PC-3 (cell line): Measurements from ENCODE around the gene TRAF3IP3. TPM values are rescaled to one million over a fixed set of nuclear protein-coding genes. Genes with fewer than 3 reads are reported as not detected.

Experiments
- ATAC-seq: fragments of 200-7000 bp; cut with Tn5 transposase; 2 replicates; pipeline ENCODE4 v1.9.1; 2020; ENCODE audit warnings: mild to moderate bottlenecking, moderate library complexity
- BruUV-seq: library from RNA; stranded (reverse); fragments of 400-500 nt; replicated peaks from 2 replicates; lab custom pipeline; 2021; lab: Mats Ljungman, UMichigan
- CTCF ChIA-PET: fragments of 300-600 bp; sonication (Branson Sonifier 250); formaldehyde crosslinking; loops from one replicate; lab custom pipeline; 2022; ENCODE audit warnings: antibody characterized with exemption; lab: Charles Lee
- POLR2A ChIA-PET: fragments of 300-600 bp; sonication (Branson Sonifier 250); formaldehyde crosslinking; loops from one replicate; lab custom pipeline; 2022; ENCODE audit warnings: antibody characterized with exemption; ENCODE audit not compliant: unreplicated experiment; lab: Charles Lee
- DNase-seq: peaks from one replicate; pipeline ENCODE4 v3.0.0-alpha.2; 2015
- H2AFZ ChIP-seq: fragments of 300-600 bp; sonication (generic); 2 replicates; pipeline ENCODE4 v1.6.0; 2016; ENCODE audit warnings: antibody characterized with exemption, low read length
- H3F3A ChIP-seq: fragments of 300-600 bp; sonication (generic); one replicate; pipeline ENCODE4 v1.6.0; 2017; ENCODE audit warnings: antibody characterized with exemption, low read length, control low read depth, mild to moderate bottlenecking; ENCODE audit not compliant: unreplicated experiment
- H3K27ac ChIP-seq: fragments of 300-600 bp; sonication (generic); 2 replicates; pipeline ENCODE4 v1.5.1; 2016; ENCODE audit warnings: mild to moderate bottlenecking, low read length
- H3K27me3 ChIP-seq: fragments of 300-600 bp; sonication (generic); 2 replicates; pipeline ENCODE4 v1.6.1; 2016; ENCODE audit warnings: low read length, mixed read lengths
- H3K36me3 ChIP-seq: fragments of 300-600 bp; sonication (generic); 2 replicates; pipeline ENCODE4 v1.6.1; 2016; ENCODE audit warnings: low read depth, mixed run types, low read length, mixed read lengths
- H3K4me1 ChIP-seq: fragments of 300-600 bp; sonication (generic); 2 replicates; pipeline ENCODE4 v1.5.1; 2016; ENCODE audit warnings: low read length; ENCODE audit not compliant: insufficient read depth
- H3K4me2 ChIP-seq: fragments of 300-600 bp; sonication (generic); 2 replicates; pipeline ENCODE4 v1.6.0; 2016; ENCODE audit warnings: low read length
- H3K4me3 ChIP-seq: fragments of 300-600 bp; sonication (generic); 2 replicates; pipeline ENCODE4 v1.5.1; 2016; ENCODE audit warnings: mild to moderate bottlenecking, low read length, mixed read lengths
- H3K79me2 ChIP-seq: fragments of 300-600 bp; sonication (generic); 2 replicates; pipeline ENCODE4 v1.6.1; 2017; ENCODE audit warnings: low read length, mixed read lengths
- H3K9ac ChIP-seq: fragments of 300-600 bp; sonication (generic); 2 replicates; pipeline ENCODE4 v1.6.0; 2016; ENCODE audit warnings: mild to moderate bottlenecking, low read length
- H3K9me2 ChIP-seq: fragments of 300-600 bp; sonication (generic); replicated peaks from 2 replicates; pipeline ENCODE4 v1.6.1; 2016; ENCODE audit warnings: mixed run types, low read length, mixed read lengths
- H3K9me3 ChIP-seq: fragments of 300-600 bp; sonication (generic); 2 replicates; pipeline ENCODE4 v1.6.1; 2016; ENCODE audit warnings: low read length, mixed read lengths
- H4K20me1 ChIP-seq: fragments of 300-600 bp; sonication (generic); 2 replicates; pipeline ENCODE4 v1.6.1; 2016; ENCODE audit warnings: low read length, mixed read lengths
- CTCF ChIP-seq: fragments of 300-600 bp; sonication (generic); conservative IDR thresholded peaks from 2 replicates; pipeline ENCODE4 v1.5.1; 2017; ENCODE audit warnings: antibody characterized with exemption, low read depth, mild to moderate bottlenecking, low read length
- EZH2 ChIP-seq: fragments of 300-600 bp; sonication (generic); IDR thresholded peaks from one replicate; pipeline ENCODE4 v1.6.1; 2017; ENCODE audit warnings: antibody characterized with exemption, mild to moderate bottlenecking, low read length; ENCODE audit not compliant: unreplicated experiment
- EZH2phosphoT487 ChIP-seq: fragments of 300-600 bp; sonication (generic); IDR thresholded peaks from 2 replicates; pipeline ENCODE4 v1.6.1; 2018; ENCODE audit warnings: mild to moderate bottlenecking, antibody characterized with exemption, low read length, borderline replicate concordance
- intact Hi-C: fragments of 100-400 bp; cut with micrococcal nuclease; formaldehyde crosslinking; loops from 2 replicates; pipeline ENCODE4 v1.9.0; 2023
- total RNA-seq: library from RNA; depleted of rRNA; stranded (reverse); fragments of >200 nt; gene quantifications from 2 replicates; pipeline ENCODE4 v1.2.3, GENCODE V29; 2014

Gene TRAF3IP3
- total RNA-seq, 1 experiment from 2014 or later = not detected

DNA sequence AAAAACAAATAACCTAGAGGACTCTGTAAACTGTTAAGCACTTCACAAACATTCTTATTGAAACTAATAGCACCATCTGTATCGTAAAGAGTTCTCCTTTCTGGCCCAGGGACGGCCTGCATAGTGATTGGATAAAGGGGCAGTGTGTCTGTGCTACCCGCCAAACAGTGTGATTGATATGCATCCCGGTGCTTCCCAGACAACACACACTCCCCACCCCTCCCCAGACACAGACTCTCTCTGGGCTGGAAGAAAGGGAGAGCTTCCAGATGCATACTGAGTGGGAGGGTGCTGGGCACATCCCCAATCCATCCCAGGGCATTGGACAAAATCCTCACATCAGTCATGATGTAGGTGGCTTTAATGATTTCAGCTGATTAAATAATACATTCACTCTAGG, 47.6 kb upstream of the TRAF3IP3 start:
- POLR2A ChIA-PET = interaction anchor here (0.7 kb wide), 1 partner anchor 128 kb away, joined by 7 read pairs; no protein-coding TSS in a partner anchor
- CTCF ChIA-PET = no interaction called here
- no peaks in the 10 kb centered on the region for H3K36me3 ChIP-seq
- BruUV-seq = no TSS peak
- no peak for ATAC-seq
- H3F3A ChIP-seq = no peaks in the 10 kb centered on the region
- no peak for DNase-seq
- no peak overlapping the region for H3K4me3 ChIP-seq
- no peaks in the 10 kb centered on the region for H3K27me3 ChIP-seq
- H3K9me3 ChIP-seq = no peaks in the 10 kb centered on the region
- H3K4me1 ChIP-seq = peaks cover 17% of the 10 kb centered on the region
- H4K20me1 ChIP-seq = no peaks in the 10 kb centered on the region
- H3K79me2 ChIP-seq = no peaks in the 10 kb centered on the region
- H3K9ac ChIP-seq = no peak overlapping the region
- no peak overlapping the region for H3K4me2 ChIP-seq
- intact Hi-C loops = no loop called here
- no peaks in the 10 kb centered on the region for H3K9me2 ChIP-seq
- no peak overlapping the region for H2AFZ ChIP-seq
- TF ChIP-seq EZH2 (no peak), CTCF (no peak)
- no peak overlapping the region for H3K27ac ChIP-seq

DNA sequence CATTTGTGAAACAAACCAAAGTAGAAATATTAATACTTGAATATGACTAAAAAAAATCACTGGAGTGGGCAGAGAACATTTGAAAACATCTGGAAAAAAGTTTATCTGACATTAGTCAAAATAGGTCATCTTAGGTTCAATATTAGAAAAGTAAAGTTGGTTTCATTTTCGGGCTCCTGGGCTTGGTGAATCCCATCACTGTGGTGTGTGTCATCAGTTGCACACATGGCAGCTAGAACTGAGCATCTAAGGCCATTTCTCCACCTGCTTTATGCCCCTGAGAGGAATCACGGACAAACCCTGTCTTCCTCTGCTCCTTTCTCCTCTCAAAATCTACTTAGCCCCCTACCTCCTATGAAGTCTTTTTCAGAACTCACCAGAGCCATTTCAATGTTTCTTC, 45.8 kb upstream of the TRAF3IP3 start:
- Histone ChIP-seq H3F3A (no peaks in the 10 kb centered on the region), H3K4me3 (no peak overlapping the region), H3K36me3 (no peaks in the 10 kb centered on the region), H3K4me1 (peaks cover 17% of the 10 kb centered on the region), H3K9me3 (no peaks in the 10 kb centered on the region), H3K4me2 (no peak overlapping the region), H3K9ac (no peak overlapping the region), H3K27me3 (no peaks in the 10 kb centered on the region), H4K20me1 (no peaks in the 10 kb centered on the region), H2AFZ (no peak overlapping the region), H3K79me2 (no peaks in the 10 kb centered on the region), H3K27ac (no peak overlapping the region), H3K9me2 (no peaks in the 10 kb centered on the region)
- no TSS peak for BruUV-seq
- ATAC-seq (no peak), DNase-seq (no peak)
- ChIA-PET POLR2A (interaction anchor here (0.6 kb wide), 1 partner anchor 231 kb away, joined by 4 read pairs; no protein-coding TSS in a partner anchor), CTCF (no interaction called here)
- intact Hi-C loops = no loop called here
- no peak for TF ChIP-seq EZH2
- no peak for TF ChIP-seq CTCF
- TF ChIP-seq EZH2phosphoT487 = no peak

DNA sequence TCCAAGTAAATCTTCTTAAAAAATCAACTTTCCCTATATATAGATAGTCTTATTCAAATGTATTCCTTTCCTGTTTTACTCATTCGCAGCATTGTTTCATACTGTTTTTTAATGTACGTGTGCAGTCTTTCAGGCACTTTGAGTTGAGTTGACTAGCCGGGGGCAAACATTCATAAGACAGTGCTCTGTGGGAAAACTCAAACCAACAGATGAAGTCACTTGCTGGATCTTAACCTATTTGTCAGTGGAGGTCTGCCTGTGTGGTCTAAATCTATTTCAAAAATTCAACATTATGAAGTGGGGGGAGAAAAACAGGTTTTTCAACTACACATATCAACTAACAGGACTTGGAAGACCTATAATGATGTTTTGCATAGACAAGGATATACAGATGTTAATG, 45.0 kb upstream of the TRAF3IP3 start:
- H3K4me1 ChIP-seq = peaks cover 21% of the 10 kb centered on the region
- H3K4me2 ChIP-seq = no peak overlapping the region
- peak; percentile 43 for DNase-seq
- ChIA-PET POLR2A (no interaction called here), CTCF (no interaction called here)
- H3K9ac ChIP-seq = no peak overlapping the region
- no peaks in the 10 kb centered on the region for H4K20me1 ChIP-seq
- intact Hi-C loops = no loop called here
- no peak for TF ChIP-seq EZH2
- TF ChIP-seq CTCF = no peak
- no peak for TF ChIP-seq EZH2phosphoT487
- H3K4me3 ChIP-seq = no peak overlapping the region
- no peak for ATAC-seq
- no peaks in the 10 kb centered on the region for H3K36me3 ChIP-seq
- no TSS peak for BruUV-seq
- no peaks in the 10 kb centered on the region for H3K79me2 ChIP-seq
- no peaks in the 10 kb centered on the region for H3K9me3 ChIP-seq
- no peaks in the 10 kb centered on the region for H3K9me2 ChIP-seq
- H3K27ac ChIP-seq = no peak overlapping the region
- no peak overlapping the region for H2AFZ ChIP-seq
- no peaks in the 10 kb centered on the region for H3K27me3 ChIP-seq
- no peaks in the 10 kb centered on the region for H3F3A ChIP-seq
